GM19463 (cell line): Measurements from ENCODE around the gene SMIM31.
A peak's percentile ranks its signal among the peaks of the same experiment; 100 is the strongest.

Source experiments
- ATAC-seq: cut with Tn5 transposase; IDR thresholded peaks from one replicate; pipeline ENCODE4 v1.9.1; 2021; ENCODE audit warnings: mild to moderate bottlenecking, moderate library complexity; ENCODE audit not compliant: unreplicated experiment

Gene SMIM31

DNA sequence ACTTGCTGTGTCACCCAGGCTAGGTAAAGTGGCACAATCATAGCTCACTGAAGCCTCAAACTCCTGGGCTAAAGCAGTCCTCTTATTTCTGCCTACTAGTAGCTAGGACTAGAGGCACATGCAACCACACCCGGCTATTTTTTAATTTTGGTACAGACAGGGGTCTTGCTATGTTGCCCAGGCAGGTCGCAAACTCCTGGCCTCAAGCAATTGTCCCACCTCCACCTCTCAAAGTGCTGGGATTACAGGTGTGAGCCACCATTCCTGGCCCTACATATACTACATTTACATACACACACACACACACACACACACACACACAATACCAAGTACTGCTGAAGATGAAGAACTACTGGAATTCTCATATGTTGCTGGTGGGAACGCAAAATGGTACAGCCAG is 26.9 kb downstream of the SMIM31 start:
- ATAC-seq: no peak

DNA sequence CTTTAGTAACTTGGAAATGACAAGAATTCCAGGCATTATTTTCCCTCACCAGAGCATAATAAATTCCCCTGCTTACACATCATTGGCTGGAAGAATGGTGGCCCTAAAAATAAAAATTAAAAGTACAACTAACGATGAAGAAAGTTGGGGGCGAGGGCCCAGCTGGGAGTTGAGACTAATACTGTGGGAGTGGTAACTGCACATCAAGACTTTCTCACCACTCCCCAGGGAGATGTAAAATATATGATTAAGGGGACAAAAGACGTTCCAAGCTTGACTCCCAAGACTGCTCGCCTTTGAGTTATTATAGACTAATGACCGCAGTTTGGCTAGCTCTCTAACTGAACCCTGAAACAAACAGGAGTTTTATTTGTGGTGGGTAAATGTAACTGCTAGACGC is 30.0 kb downstream of the SMIM31 start:
- ATAC-seq: no peak

DNA sequence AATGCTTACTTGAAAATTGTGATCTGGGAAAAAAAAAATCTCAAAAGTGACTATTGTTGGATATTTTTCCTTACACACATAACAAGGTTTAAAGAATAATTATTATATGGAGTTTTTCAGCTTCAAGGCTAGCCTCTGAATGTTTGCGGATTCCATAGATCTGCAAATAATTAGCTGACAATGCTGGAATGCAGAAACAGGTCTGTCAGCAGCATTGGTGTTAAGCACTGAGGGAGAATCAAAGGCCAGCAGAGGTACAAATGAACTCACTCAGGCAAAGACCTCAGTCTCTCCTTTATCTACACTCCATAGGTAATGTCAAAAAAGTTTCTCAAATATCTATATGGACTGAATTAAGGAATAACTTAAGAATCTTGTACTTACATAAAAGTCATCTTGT is 35.1 kb downstream of the SMIM31 start:
- ATAC-seq: no peak

DNA sequence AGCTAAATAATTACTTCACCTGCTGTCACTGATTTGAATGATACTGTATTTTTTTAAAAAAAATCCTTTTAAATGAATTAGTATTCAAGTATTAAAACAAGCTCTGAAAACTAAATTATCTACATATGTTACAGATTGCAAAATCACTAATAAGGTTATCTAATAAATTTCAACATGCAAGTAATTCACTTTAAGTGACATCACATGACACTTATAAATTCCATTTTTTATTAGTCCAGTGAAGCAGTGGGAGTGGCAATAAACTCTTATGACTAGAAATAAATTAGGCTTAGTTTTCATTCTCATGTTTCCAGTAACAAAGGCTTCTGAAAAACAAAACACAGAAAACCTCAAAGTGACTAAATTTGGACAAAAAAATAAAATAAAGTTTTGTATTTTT is 36.3 kb downstream of the SMIM31 start:
- no peak for ATAC-seq

DNA sequence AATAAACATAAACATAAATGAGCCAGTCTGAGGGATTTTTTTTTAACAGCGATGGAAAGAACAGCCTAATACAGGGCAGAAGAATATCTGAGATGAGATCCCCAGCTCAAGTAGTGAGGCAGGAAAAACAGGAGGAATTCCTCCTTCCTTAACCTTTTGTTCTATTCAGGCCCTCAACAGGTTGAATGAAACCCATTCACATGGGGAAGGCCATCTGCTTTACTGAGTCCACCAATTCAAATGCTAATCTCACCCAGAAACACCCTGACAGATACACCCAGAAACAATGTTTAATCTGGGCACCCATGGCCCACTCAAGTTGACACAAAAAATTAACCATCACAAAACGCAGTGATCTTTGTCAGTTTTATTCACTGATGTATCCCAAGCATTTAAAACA is 45.5 kb downstream of the SMIM31 start:
- ATAC-seq: no peak

DNA sequence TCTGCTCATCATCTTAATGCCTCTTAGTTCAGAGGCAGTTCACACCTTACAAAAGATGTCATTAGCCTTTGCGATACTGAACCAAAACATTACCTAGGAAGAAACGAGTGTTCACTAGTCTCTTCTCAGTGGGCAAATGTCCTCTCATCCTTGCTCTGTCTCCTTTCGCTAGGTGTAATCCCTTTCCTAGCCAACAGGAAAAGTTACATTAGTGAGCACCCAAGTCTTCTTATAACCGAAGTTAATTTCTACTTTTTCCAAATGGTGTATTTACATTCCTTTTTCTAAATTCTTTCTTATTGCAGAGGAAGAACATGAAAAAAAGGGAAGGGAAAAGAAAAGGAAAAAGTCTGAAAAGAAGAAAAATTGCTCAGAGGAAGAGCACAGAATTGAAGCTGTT is 46.9 kb downstream of the SMIM31 start:
- no peak for ATAC-seq

DNA sequence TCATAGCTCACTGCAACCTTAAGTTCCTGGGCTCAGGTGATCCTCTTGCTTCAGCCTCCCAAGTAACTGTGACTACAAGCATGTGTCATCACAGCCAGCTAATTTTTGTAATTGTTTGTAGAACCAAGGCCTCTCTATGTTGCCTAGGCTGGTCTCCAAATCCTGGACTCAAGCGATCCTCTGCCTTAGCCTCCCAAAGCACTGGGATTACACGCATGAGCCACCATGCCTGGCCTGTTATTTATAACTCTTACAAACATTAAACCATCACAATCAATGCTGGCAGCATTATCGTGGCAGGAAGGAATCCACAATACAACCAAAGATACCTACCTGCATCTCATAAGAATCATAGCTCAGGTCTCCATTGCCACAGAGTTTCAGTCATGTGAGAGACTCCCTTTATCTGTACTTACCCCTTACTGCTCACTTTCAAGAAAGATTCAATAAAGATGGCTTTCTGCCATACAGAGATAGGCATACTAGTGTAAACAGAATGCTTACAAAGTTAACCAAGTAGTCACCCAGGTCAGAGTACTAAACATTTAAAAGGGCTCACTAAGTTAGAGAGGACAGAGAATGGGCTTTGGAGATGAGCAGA is 48.5 kb downstream of the SMIM31 start:
- no peak for ATAC-seq

DNA sequence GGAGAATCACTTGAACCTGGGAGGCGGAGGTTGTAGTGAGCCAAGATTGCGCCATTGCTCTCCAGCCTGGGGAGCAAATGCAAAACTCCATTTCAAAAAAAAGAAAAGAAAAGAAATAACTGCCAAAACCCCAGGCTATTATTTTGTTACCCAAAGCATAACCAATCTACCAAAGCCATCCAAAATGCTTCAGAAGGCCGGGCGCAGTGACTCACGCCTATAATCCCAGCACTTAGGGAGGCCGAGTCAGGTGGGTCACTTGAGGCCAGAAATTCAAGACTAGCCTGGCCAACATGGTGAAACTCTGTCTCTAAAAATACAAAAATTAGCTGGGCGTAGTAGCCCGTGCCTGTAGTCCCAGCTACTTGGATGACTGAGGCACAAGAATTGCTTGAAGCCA is 49.8 kb downstream of the SMIM31 start:
- no peak for ATAC-seq

DNA sequence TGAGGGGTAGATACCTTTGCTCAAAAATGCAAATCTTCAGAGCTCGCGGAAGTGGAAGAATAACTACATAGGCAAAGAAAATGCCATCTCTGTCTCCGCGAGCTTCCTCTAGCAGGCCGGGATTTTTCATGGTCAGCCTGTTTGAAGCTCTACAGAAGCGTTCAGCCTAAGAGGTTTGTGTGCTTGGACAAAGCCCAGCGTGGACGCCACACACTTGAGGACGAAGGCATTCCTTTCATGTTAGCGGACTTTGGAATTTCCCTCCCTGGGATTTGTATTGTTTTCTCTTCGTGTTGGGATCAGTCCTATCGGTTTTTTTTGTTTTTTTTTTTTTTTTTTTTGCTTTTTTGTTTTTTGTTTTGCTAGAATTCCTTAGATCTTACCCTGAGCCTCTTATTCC is 53.7 kb downstream of the SMIM31 start:
- no peak for ATAC-seq

DNA sequence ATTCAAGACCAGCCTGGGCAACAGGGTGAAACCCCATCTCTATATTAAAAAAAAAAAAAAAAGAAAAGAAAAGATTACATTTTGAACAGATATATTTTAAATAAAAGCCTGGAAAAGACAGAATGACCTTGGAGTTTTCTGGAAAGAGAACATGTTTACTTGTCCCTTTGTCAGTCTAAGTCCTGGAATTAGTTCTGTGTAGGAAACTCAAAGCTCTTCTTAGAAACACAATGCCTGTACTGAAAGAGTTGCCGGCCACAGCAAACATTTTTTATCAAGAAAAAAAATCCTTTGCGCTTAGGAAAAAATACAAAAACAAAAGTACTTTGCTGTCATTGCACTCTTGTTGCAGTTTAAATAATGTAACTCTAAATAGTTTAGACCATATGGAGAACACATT is 59.6 kb downstream of the SMIM31 start:
- ATAC-seq: no peak

DNA sequence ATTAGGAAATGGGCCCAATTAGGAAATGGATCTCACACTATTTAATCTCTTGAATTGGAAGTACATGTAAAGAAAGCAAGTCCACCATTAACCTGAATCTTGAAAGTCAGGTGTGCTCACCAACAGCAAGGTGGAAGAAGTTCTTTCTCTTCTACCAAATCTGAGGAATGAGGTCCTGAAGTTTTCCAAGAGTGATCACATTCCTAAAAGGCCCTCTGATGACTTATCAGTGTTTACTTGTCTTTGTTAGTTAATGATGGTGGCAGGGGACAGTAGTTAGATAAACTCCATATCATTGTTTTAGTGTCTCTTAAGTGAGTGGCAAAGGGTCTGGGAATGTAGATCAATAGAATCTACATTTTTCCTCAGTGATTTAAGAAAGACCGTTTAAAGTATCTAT is 61.8 kb downstream of the SMIM31 start:
- no peak for ATAC-seq

DNA sequence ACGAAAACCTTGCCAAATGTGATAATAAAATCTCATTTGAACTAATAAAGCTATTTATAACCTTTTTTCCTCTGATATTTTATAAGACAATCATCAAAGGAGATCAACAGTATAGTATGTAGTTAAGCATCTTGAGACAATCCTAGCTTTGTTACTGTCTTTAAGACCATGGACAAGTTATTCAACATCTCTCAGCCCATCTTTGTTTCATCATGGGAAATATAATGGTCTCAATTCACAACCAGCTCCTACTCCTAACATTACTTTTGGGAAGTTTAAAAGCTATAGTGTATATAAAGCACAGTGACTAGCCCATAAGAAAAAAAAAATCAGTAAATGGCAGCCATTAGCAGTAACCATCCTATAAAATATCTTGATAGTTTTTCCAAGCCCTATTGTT is 65.4 kb downstream of the SMIM31 start:
- no peak for ATAC-seq

DNA sequence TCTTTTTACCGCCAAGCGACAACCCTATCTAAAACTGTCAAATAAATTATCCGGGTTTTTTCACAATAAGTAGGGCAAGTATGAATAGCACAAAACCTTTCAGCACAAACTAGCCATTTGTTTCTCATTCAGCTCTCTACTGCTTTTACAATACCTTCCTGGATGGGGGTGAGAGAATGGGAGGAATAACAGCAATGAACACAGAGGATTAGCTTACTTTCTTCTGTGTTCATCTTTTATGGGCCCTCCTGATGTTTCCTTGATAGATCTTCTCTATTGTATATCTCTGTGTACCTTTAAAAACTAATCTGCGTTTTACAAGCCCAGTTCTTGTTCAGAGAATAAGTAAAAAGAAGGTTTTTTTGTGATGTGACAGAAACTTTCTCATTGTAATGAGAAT is 67.8 kb downstream of the SMIM31 start:
- no peak for ATAC-seq

DNA sequence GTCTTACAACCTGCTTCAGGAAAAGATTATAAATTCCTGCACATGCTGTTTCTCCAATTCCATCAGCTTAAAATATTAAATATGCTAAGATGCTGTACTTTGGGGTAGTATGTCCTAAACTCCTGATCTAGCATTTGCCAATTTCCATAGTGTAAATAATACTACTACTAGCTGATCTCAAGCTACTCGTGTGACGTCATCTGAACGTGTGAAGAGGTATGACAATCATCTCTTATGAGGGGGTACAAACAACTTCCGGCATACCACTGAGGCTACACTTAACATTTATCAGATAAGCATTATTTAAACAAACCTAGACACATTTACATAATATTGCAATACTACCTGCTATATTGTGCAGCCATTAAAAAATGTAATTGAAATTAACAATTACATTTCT is 70.7 kb downstream of the SMIM31 start:
- ATAC-seq: no peak

DNA sequence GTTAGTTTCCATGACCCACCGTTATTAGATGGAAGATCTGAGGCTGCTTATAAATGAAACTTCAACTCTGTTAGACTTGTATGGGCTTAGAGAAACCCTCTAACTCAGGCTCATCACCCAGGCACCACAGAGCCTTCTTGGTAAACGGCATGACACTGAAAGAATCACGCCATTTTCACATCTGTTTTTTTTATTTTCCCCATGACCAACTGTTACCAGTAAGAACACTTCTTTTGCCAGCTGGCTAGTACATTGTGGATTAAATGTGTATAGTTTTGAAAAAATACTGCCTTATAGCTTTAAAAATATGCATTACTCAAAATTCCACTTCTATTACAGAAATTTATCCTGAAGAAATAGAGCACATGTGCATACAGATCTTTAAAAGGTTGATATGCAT is 75.0 kb downstream of the SMIM31 start:
- no peak for ATAC-seq

DNA sequence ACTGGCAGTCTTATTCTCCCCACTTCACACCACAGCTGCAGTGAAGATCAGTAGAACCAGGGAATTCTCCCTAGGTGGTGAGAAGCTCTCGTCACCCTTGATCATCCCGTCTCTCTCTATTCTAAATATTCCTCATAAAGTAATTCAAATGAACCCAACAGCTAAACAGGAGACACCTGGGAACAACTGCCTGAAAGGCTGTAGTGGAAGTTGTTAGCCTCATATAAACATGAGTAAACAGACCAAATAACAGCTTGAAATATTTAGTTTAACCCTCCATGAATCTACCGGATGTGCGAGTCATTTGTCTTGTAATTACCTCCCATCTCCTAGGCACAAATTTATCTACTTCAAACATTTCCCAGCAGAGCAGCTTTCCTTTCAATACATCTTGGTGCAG is 92.6 kb downstream of the SMIM31 start:
- no peak for ATAC-seq

DNA sequence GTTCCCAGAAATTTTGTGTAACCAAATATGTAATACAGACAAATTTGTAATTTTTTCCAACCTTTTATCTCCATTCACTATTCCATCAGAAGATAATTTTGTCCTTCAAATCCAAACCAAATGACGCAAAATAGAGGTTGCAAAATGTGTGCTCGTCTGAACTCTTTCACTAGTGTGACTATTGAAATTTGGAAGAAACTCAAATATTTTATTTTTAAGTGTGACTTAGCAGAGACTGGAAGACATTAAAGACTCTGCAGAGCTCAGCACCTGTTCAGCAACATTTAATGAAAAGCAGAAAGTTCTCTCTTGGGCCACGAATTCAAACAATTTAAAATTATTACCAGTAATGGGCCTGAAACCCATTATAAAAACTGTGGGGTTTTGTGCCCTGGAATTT is 93.1 kb downstream of the SMIM31 start:
- ATAC-seq: no peak

DNA sequence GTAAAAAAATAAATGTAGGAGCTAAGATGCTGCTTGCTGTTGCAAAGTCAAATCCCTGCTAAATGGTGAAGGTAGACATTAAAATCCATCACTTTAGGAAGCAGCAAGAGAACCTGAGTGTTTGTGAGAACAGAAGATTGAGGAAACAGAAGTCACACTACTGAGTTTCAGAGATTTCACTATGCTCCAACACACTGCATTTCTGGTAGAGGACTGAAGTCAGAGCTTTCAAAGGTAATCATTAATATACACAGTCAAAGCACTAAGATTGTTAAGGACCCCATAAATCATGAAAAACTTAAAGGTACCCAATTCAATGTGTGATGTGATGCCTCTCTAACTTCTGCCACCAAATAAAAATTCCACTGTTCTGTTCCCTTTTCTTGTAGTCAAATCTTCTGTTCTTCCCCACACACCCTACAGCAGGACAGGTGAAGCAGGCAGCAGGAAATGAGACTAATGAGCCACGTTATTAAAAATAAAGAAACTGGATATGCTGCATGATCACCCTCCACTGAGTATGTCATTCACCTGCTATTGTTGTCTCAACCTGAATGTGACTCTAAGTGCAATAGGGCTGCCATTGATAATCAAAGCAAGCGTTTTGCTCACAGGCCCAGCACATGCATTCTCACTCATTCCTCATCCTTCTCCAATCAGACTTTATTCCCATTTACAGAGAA is 94.2 kb downstream of the SMIM31 start:
- peak; percentile 67 for ATAC-seq
